NCI-H524 treated with DMSO at 0.1 percent for 48 hours (cell line): ENCODE data around the gene CTIF.

Experiments
- DNase-seq: peaks from one replicate; lab custom pipeline; 2025; lab: John Stamatoyannopoulos, UW

Gene CTIF

GRCh38 chr18:48682768-48683167 is 143.9 kb downstream of the CTIF start:
- no peak for DNase-seq

- DNase-seq = no peak
Observed at GRCh38 chr18:48683197-48683596, 144.4 kb downstream of the CTIF start.

DNA sequence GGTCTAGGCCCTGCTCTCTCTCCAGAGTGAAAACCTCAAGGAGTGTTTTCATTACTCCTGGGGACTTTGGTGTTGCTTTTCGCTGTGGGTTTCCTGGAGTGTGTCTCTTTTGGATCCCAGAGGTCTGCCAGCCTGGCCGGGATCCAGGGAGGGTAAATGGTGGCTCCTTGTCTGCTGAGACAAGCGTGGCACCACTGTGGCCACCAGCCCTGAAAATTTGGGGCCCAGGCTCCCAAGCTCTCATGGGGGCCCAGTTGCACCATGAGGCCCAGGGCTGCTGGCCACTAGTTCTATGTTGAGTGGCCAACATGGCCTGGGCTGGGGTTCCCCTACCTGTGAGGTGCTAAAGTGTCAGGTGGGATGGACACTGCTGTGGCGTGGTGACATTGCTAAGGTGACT is 144.8 kb downstream of the CTIF start:
- no peak for DNase-seq

- no peak for DNase-seq
Observed at GRCh38 chr18:48687346-48688042, 148.7 kb downstream of the CTIF start.

DNA sequence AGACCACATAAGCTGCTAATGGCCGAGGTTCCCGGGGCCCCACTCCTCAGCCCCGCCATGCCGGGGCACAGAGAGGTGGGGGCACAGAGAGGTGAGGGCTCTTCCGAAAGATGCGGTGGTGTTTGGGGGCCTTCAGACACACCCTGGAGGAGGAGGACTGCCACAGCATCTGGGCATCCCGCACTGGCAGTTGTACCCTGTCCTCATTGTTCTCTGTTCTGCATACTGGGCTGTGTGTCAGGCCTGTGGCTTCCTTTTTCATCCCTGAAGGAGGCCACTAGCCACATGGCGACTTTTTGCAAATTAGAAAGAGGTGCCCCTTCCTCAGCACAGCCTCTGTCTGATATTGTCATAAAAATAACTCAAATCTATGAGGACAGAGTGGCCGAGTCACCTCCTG is 150.1 kb downstream of the CTIF start:
- DNase-seq = no peak

GRCh38 chr18:48689548-48689947 is 150.7 kb downstream of the CTIF start:
- no peak for DNase-seq

DNA sequence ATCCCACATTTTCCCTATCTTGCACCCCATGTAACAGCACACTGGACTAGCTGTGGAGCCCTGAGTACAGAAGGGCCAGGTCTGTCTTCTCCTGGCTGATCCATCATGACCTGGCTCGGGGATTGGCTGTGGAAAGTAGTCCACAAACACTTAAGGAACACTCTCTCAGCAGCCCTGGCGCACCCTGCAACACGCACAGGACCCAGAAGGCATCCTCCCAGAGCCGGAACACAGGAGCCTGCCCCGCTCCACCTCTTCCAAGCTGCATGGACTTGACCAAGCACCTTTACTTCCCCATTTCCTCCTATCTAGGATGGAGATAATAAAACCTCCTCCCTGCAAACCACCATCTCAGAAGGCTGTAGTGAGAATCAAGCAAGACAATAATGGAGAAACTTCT is 151.7 kb downstream of the CTIF start:
- no peak for DNase-seq

- DNase-seq = no peak
Observed at GRCh38 chr18:48693006-48693405, 154.2 kb downstream of the CTIF start.

GRCh38 chr18:48693625-48694262 is 154.9 kb downstream of the CTIF start:
- no peak for DNase-seq

DNA sequence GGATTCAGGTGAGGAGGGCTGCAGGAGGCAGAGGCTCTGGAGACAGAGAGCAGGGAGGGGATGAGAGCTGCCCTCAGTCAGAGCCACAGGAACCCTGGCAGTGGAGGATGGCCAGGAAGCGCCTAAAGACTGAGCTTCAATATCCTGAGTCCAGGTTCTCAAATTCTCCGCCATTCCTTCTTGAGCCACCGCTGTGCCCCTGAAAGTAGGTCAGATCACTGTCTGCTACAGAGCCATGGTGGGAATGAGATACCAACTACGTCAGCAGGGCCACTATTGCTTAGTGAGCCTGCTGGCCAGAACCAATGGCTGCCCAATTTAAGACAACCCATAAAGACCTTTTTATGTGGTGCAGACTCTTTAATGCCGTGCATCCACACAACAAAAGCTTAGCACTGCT is 155.5 kb downstream of the CTIF start:
- no peak for DNase-seq

- DNase-seq = no peak
Observed at GRCh38 chr18:48695671-48696070, 156.8 kb downstream of the CTIF start.

GRCh38 chr18:48696218-48696617 is 157.4 kb downstream of the CTIF start:
- DNase-seq = no peak

DNA sequence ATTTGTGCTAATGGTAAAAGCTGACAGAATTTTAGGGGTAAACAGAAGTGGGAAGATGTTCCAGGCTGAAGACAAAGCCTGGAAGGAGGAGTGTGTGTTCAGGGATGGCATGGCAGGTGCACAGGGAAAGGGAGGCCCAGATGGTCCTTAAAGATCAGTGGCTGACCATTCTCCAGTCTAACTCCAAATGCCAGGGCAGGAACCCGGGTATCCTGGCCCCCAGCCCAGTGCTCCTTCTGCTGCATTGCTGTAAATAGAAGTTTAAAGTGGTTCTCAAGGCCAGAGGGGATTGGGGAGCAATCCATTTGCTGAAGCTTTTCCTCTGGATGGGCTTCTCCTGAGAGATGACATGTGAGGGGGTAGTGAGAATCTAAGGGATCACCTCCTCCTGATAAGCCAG is 158.6 kb downstream of the CTIF start:
- no peak for DNase-seq

DNA sequence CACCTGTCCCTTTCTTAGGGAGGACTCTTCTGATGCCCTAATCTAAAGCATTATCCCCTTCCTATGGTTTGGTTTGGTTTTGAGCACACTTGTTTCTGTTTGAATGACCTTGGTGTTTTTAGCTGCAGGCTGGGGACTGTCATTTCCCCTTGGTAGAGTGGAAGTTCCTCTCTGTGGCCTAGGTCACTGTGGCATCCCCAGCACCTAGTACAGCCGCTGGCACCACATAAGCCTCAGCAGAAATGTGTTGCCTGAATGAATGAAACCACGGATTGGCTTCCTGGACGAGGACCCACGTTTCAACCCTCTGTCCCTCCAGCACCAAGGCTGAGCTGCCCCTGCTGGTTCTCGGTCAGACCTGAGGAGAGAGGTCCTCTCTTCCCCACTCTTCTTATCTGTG is 159.9 kb downstream of the CTIF start:
- no peak for DNase-seq

DNA sequence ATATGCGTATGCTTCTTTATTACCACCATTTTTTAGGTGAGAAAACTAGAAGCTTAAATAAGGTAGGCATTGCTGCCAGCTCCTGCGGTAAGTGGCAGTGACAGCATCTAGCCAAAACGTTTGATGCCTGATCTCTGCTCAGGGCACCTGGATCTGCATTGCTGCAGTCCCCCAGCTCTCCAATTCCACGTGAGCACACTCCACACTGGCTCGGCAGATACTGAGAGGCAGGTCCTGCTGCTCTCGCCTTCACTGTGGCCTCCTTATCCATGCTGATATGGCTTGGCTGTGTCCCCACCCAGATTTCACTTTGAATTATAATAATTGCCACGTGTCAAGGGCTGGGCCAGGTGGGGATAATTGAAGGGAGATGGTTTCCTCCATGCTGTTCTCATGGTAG is 160.9 kb downstream of the CTIF start:
- DNase-seq = no peak

DNA sequence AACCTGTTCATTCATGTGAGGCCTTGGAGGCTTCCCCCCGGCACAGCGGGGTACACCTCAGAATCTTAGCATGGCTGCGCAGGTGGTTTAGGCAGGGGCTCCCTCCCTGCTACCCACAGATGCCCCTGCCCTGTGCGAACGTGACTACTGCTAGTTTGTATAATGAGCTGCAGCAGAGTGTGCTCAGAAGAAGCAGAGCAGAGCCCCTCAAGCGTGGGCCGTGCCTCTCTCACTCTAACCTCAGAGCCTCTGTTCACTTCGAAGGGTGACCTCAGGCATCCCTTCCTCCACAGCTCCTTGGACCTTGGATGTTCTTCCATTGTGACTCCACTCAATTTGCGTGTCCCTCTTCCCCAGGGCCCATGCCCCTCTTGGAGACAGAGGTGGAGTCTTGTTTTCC is 161.6 kb downstream of the CTIF start:
- DNase-seq = no peak

GRCh38 chr18:48702346-48703027 is 163.7 kb downstream of the CTIF start:
- DNase-seq = no peak

- DNase-seq = no peak
Observed at GRCh38 chr18:48703028-48703386, 164.2 kb downstream of the CTIF start.

- no peak for DNase-seq
Observed at GRCh38 chr18:48703418-48703817, 164.6 kb downstream of the CTIF start.

DNA sequence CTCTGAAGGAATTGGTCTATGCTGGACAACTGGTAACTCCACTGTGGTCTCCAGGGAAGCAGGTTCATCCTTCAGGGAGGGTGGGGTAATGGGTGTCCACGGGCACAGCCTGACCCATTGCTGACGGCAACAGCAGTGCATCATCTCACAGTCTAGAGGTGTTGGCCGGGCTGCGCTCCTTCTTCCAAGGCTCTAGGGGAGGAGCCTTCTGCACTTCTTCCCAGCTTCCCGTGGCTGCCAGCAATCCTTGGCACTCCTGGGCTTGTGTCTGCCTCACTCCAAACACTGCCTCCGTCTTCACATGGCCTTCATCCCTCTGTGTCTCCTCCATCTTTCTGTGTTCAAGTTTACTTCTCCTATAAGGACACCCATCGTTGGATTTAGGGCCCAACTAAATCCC is 166.2 kb downstream of the CTIF start:
- DNase-seq = no peak

DNA sequence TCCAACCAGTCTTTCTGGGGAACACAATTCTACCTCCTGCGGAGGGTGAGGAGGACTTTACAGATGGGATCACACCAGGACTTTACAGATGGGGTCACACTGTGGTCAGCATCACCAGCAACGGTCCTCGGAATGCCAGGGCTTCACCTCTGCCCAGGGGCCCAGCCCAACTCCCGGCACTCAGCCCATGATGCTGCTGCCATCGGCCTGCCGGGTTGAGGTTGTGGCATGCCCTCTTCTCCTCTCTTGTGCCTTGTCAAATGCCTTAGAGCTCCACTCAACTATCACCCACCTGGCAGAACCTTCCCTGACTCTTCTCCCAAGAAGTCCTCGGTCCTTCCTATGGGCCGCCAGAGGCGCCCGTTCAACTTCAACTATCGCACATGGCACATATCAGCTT is 166.7 kb downstream of the CTIF start:
- DNase-seq = no peak

GRCh38 chr18:48706731-48707130 is 167.9 kb downstream of the CTIF start:
- DNase-seq = no peak

DNA sequence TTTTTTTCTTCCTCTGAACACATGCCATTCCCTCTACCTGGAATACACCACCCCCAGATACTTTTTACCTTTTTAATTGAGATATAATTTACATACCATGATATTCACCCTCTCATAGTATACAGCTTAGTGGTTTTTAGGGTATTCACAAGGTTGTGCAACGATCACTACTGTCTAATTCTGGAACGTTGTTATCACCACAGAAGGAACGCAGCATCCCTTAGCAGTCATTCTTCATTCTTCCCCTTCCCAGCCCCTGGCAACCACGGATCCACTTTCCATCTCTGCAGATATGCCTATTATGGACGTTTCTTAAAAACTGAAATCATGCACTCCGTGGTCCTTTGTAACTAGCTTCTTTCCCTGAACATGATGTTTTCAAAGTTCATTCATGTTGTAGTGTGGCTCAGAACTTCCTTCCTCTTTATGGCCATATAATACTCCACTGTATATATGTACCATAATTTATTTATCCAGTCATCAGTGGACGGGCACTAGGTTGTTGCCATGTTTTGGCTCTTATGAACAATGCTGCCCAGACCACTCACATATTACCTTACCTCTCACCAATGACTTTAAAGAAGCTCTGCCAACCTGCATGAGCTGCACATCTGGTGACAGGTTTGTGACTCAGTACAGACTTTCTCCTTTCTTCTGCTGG is 168.9 kb downstream of the CTIF start:
- no peak for DNase-seq
